Measurements from ENCODE around the gene PFKFB2.

PFKFB2 gene

GRCh38 chr1:207052911-207053769 lies at the start of gene PFKFB2:
Gene PFKFB2 (plus strand): TSS chr1:207053275. CDS start chr1:207054718, 1,443 bp downstream.
- Histone ChIP-seq H3K27me3 (replicated peaks; ENCODE audit: control insufficient read depth, insufficient read depth, low read length) (no peaks in the 10 kb centered on the region), H3K9ac (ENCODE audit: low read length) (peak within 1 kb of the TSS; percentile 91), H3K4me1 (ENCODE audit: control insufficient read depth, insufficient read depth, low read length) (peaks cover 23% of the 10 kb centered on the region), H3K4me3 (ENCODE audit: low read length) (peak within 1 kb of the TSS; percentile 93), H3K9me3 (ENCODE audit: control insufficient read depth, low read length) (no peaks in the 10 kb centered on the region), H3K36me3 (ENCODE audit: control insufficient read depth, insufficient read depth, low read length, severe bottlenecking) (peaks cover 13% of the 10 kb centered on the region)
- peak; percentile 96 for DNase-seq (ENCODE audit: low read depth)

- DNase-seq (ENCODE audit: low read depth) = peak; percentile 69
- no peak overlapping the region for H3K9ac ChIP-seq (ENCODE audit: low read length)
- H3K36me3 ChIP-seq (ENCODE audit: control insufficient read depth, insufficient read depth, low read length, severe bottlenecking) = no peaks in the 10 kb centered on the region
- H3K9me3 ChIP-seq (ENCODE audit: control insufficient read depth, low read length) = no peaks in the 10 kb centered on the region
- no peak overlapping the region for H3K4me3 ChIP-seq (ENCODE audit: low read length)
- peaks cover 6% of the 10 kb centered on the region for H3K27me3 ChIP-seq (replicated peaks; ENCODE audit: control insufficient read depth, insufficient read depth, low read length)
- peaks cover 47% of the 10 kb centered on the region for H3K4me1 ChIP-seq (ENCODE audit: control insufficient read depth, insufficient read depth, low read length)
Observed at GRCh38 chr1:207004931-207005830, 47.9 kb upstream of the PFKFB2 start.

- Histone ChIP-seq H3K9me3 (ENCODE audit: control insufficient read depth, low read length) (no peaks in the 10 kb centered on the region), H3K4me1 (ENCODE audit: control insufficient read depth, insufficient read depth, low read length) (peaks cover 50% of the 10 kb centered on the region), H3K9ac (ENCODE audit: low read length) (no peak overlapping the region), H3K36me3 (ENCODE audit: control insufficient read depth, insufficient read depth, low read length, severe bottlenecking) (no peaks in the 10 kb centered on the region), H3K4me3 (ENCODE audit: low read length) (no peak overlapping the region), H3K27me3 (replicated peaks; ENCODE audit: control insufficient read depth, insufficient read depth, low read length) (peaks cover 3% of the 10 kb centered on the region)
- DNase-seq (ENCODE audit: low read depth) = no peak
Observed at GRCh38 chr1:207006083-207006482, 47.0 kb upstream of the PFKFB2 start.

- Histone ChIP-seq H3K9me3 (ENCODE audit: control insufficient read depth, low read length) (no peaks in the 10 kb centered on the region), H3K36me3 (ENCODE audit: control insufficient read depth, insufficient read depth, low read length, severe bottlenecking) (no peaks in the 10 kb centered on the region), H3K9ac (ENCODE audit: low read length) (no peak overlapping the region), H3K27me3 (replicated peaks; ENCODE audit: control insufficient read depth, insufficient read depth, low read length) (no peaks in the 10 kb centered on the region), H3K4me1 (ENCODE audit: control insufficient read depth, insufficient read depth, low read length) (peaks cover 50% of the 10 kb centered on the region), H3K4me3 (ENCODE audit: low read length) (no peak overlapping the region)
- DNase-seq (ENCODE audit: low read depth) = peak; percentile 22
Observed at GRCh38 chr1:207006914-207007313, 46.2 kb upstream of the PFKFB2 start.

GRCh38 chr1:207007352-207008033 lies 45.6 kb upstream of the PFKFB2 start:
- no peak overlapping the region for H3K4me3 ChIP-seq (ENCODE audit: low read length)
- H3K9ac ChIP-seq (ENCODE audit: low read length) = no peak overlapping the region
- H3K36me3 ChIP-seq (ENCODE audit: control insufficient read depth, insufficient read depth, low read length, severe bottlenecking) = no peaks in the 10 kb centered on the region
- H3K27me3 ChIP-seq (replicated peaks; ENCODE audit: control insufficient read depth, insufficient read depth, low read length) = peaks cover under 1% of the 10 kb centered on the region
- H3K9me3 ChIP-seq (ENCODE audit: control insufficient read depth, low read length) = no peaks in the 10 kb centered on the region
- peak; percentile 85 for DNase-seq (ENCODE audit: low read depth)
- H3K4me1 ChIP-seq (ENCODE audit: control insufficient read depth, insufficient read depth, low read length) = peaks cover 50% of the 10 kb centered on the region

- H3K4me1 ChIP-seq (ENCODE audit: control insufficient read depth, insufficient read depth, low read length) = peaks cover 50% of the 10 kb centered on the region
- no peak overlapping the region for H3K4me3 ChIP-seq (ENCODE audit: low read length)
- H3K9me3 ChIP-seq (ENCODE audit: control insufficient read depth, low read length) = no peaks in the 10 kb centered on the region
- peaks cover 4% of the 10 kb centered on the region for H3K27me3 ChIP-seq (replicated peaks; ENCODE audit: control insufficient read depth, insufficient read depth, low read length)
- H3K36me3 ChIP-seq (ENCODE audit: control insufficient read depth, insufficient read depth, low read length, severe bottlenecking) = no peaks in the 10 kb centered on the region
- DNase-seq (ENCODE audit: low read depth) = no peak
- H3K9ac ChIP-seq (ENCODE audit: low read length) = no peak overlapping the region
Observed at GRCh38 chr1:207009182-207009850, 43.8 kb upstream of the PFKFB2 start.

GRCh38 chr1:207009945-207010344 lies 43.1 kb upstream of the PFKFB2 start:
- no peak for DNase-seq (ENCODE audit: low read depth)
- H3K27me3 ChIP-seq (replicated peaks; ENCODE audit: control insufficient read depth, insufficient read depth, low read length) = peaks cover 4% of the 10 kb centered on the region
- H3K4me1 ChIP-seq (ENCODE audit: control insufficient read depth, insufficient read depth, low read length) = peaks cover 47% of the 10 kb centered on the region

GRCh38 chr1:207010726-207011125 lies 42.3 kb upstream of the PFKFB2 start:
- Histone ChIP-seq H3K4me1 (ENCODE audit: control insufficient read depth, insufficient read depth, low read length) (peaks cover 39% of the 10 kb centered on the region), H3K27me3 (replicated peaks; ENCODE audit: control insufficient read depth, insufficient read depth, low read length) (peaks cover 4% of the 10 kb centered on the region), H3K9ac (ENCODE audit: low read length) (no peak overlapping the region), H3K36me3 (ENCODE audit: control insufficient read depth, insufficient read depth, low read length, severe bottlenecking) (no peaks in the 10 kb centered on the region), H3K4me3 (ENCODE audit: low read length) (no peak overlapping the region), H3K9me3 (ENCODE audit: control insufficient read depth, low read length) (no peaks in the 10 kb centered on the region)
- DNase-seq (ENCODE audit: low read depth) = no peak

More at GRCh38 chr1:207009945-207010344, 43.1 kb upstream of the PFKFB2 start:
- Histone ChIP-seq H3K4me3 (ENCODE audit: low read length) (no peak overlapping the region), H3K36me3 (ENCODE audit: control insufficient read depth, insufficient read depth, low read length, severe bottlenecking) (no peaks in the 10 kb centered on the region), H3K9ac (ENCODE audit: low read length) (no peak overlapping the region), H3K9me3 (ENCODE audit: control insufficient read depth, low read length) (no peaks in the 10 kb centered on the region)

GRCh38 chr1:207013321-207014085 lies 39.6 kb upstream of the PFKFB2 start:
- DNase-seq (ENCODE audit: low read depth) = no peak
- no peaks in the 10 kb centered on the region for H3K9me3 ChIP-seq (ENCODE audit: control insufficient read depth, low read length)
- H3K36me3 ChIP-seq (ENCODE audit: control insufficient read depth, insufficient read depth, low read length, severe bottlenecking) = no peaks in the 10 kb centered on the region
- H3K9ac ChIP-seq (ENCODE audit: low read length) = no peak overlapping the region
- peaks cover 4% of the 10 kb centered on the region for H3K27me3 ChIP-seq (replicated peaks; ENCODE audit: control insufficient read depth, insufficient read depth, low read length)
- H3K4me3 ChIP-seq (ENCODE audit: low read length) = no peak overlapping the region
- H3K4me1 ChIP-seq (ENCODE audit: control insufficient read depth, insufficient read depth, low read length) = peaks cover 15% of the 10 kb centered on the region

GRCh38 chr1:207014728-207015127 lies 38.3 kb upstream of the PFKFB2 start:
- Histone ChIP-seq H3K27me3 (replicated peaks; ENCODE audit: control insufficient read depth, insufficient read depth, low read length) (peaks cover 4% of the 10 kb centered on the region), H3K9ac (ENCODE audit: low read length) (no peak overlapping the region), H3K4me1 (ENCODE audit: control insufficient read depth, insufficient read depth, low read length) (peaks cover 8% of the 10 kb centered on the region), H3K36me3 (ENCODE audit: control insufficient read depth, insufficient read depth, low read length, severe bottlenecking) (no peaks in the 10 kb centered on the region), H3K4me3 (ENCODE audit: low read length) (no peak overlapping the region), H3K9me3 (ENCODE audit: control insufficient read depth, low read length) (no peaks in the 10 kb centered on the region)
- DNase-seq (ENCODE audit: low read depth) = no peak

Data from adipocyte (in vitro differentiated cells).